ENCODE measurements around the gene UBE2R2. TPM values are rescaled to one million over a fixed set of nuclear protein-coding genes. Genes with fewer than 3 reads are reported as not detected.
A peak's percentile ranks its signal among the peaks of the same experiment; 100 is the strongest.
"Not testable (repeated sequence)": the region's sequence is repeated elsewhere in the genome, so short reads cannot be mapped to it uniquely, and the experiment has no call there.

Gene UBE2R2
- total and polyA plus RNA-seq, 10 of the 15 experiments (the other 5 are each of a cell fraction or from before 2014, with no cell fraction given): 7.2 to 32.8 (median 17.2) TPM

GRCh38 chr9:33836261-33836660, 19.3 kb downstream of the UBE2R2 start:
- CTCF ChIA-PET: interaction anchor here (0.8 to 5.3 kb wide), 5 partner anchors 14 to 58 kb away, joined by 3 to 43 read pairs (median 5); no protein-coding TSS in a partner anchor
- Histone ChIP-seq H3K4me1 (ENCODE audit: control insufficient read depth, insufficient read depth, low read length) (peaks cover 11% of the 10 kb centered on the region), H3K79me2 (ENCODE audit: control insufficient read depth, insufficient read depth, low read length) (peaks cover 83% of the 10 kb centered on the region)
- H3K27ac ChIP-seq (ENCODE audit: control insufficient read depth, insufficient read depth); H3K9me3 ChIP-seq (replicated peaks; ENCODE audit: control insufficient read depth, insufficient read depth, low read length); intact Hi-C loops (cut with micrococcal nuclease; ENCODE audit: unreplicated experiment); POLR2A ChIA-PET; H3K4me2 ChIP-seq (ENCODE audit: control insufficient read depth, insufficient read depth); H3K27me3 ChIP-seq (replicated peaks in 1 of 2; ENCODE audit: control insufficient read depth in 2 of 2, insufficient read depth in 2 of 2, low read length in 1 of 2); H3K9ac ChIP-seq (ENCODE audit: control insufficient read depth, insufficient read depth, low read length); DNase-seq (ENCODE audit: low read depth, low spot score); H3K4me3 ChIP-seq; H2AFZ ChIP-seq (ENCODE audit: control insufficient read depth, low read depth, low read length); BruUV-seq (replicated peaks); in situ Hi-C loops (cut with MboI); H4K20me1 ChIP-seq (ENCODE audit: control insufficient read depth, insufficient read depth); H3K36me3 ChIP-seq (ENCODE audit: control insufficient read depth in 2 of 2, insufficient read depth in 2 of 2, low read length in 1 of 2): not testable (repeated sequence)
- SMC1A ChIA-PET (ENCODE audit: uncharacterized antibody, unreplicated experiment): interaction anchor here (0.6 to 6.2 kb wide), 9 partner anchors 11 to 244 kb away, joined by 3 to 38 read pairs (median 5); no protein-coding TSS in a partner anchor
- 31% methylated on average over 2 of the region's 2 CpGs for WGBS (ENCODE audit: insufficient coverage, insufficient replicate concordance, low lambda C conversion rate, missing lambda C conversion rate)
- peak; percentile 98 for TF ChIP-seq JUNB (IDR thresholded peaks at IDR 0.05)
- TF ChIP-seq CREB1 (IDR thresholded peaks at IDR 0.05; ENCODE audit: low read depth): peak; percentile 86
- TF ChIP-seq RUNX3 (IDR thresholded peaks at IDR 0.05; ENCODE audit: low read length): peak; percentile 88
- TF ChIP-seq BCL11A (IDR thresholded peaks at IDR 0.05; ENCODE audit: low read depth, low read length): peak; percentile 72
- TF ChIP-seq ATF2 (IDR thresholded peaks at IDR 0.05; ENCODE audit: low read length): peak; percentile 62
- TF ChIP-seq CREM (IDR thresholded peaks at IDR 0.05; ENCODE audit: low read depth): peak; percentile 90
- TF ChIP-seq BCL3 (IDR thresholded peaks at IDR 0.05; ENCODE audit: borderline replicate concordance, insufficient read depth, low read depth, low read length, poor library complexity, severe bottlenecking): peak; percentile 16
- 0 out of 2 replicates have a peak, but pooled peaks have one; percentile 22 for TF ChIP-seq DPF2 (IDR thresholded peaks at IDR 0.05)
- peak; percentile 75 for TF ChIP-seq EED (IDR thresholded peaks at IDR 0.05; ENCODE audit: low read depth)
- TF ChIP-seq IKZF2 (IDR thresholded peaks at IDR 0.05): peak in 1 of 2 experiments; percentile 34; a peak in 1 of 4 replicates
- TF ChIP-seq CEBPB (IDR thresholded peaks at IDR 0.05; ENCODE audit: borderline replicate concordance in 1 of 2, low read depth in 2 of 2, low read length in 2 of 2): peak; percentile 74 to 83; a peak in 2 of 4 replicates
- 0 out of 2 replicates have a peak, but pooled peaks have one; percentile 21 for TF ChIP-seq MTA2 (IDR thresholded peaks at IDR 0.05; ENCODE audit: low read depth)
- peak; percentile 86 for TF ChIP-seq IRF4 (IDR thresholded peaks at IDR 0.05; ENCODE audit: low read depth, low read length)
- peak; percentile 54; the same call in 1 of the 2 replicates for TF ChIP-seq NFIC (IDR thresholded peaks at IDR 0.05; ENCODE audit: low read depth, low read length)
- ATAC-seq (peak; percentile 81), FAIRE-seq (peak; percentile 18)
- RAD21 ChIA-PET (ENCODE audit: unreplicated experiment): interaction anchor here (0.7 to 2.6 kb wide), 3 partner anchors 16 to 1278 kb away, joined by 3 to 12 read pairs (median 3); partner anchors contain the start of gene UBE2R2

Measured in GM12878 (cell line).